Measurements from ENCODE around the gene NUDT14.

NUDT14 gene

GRCh38 chr14:105218611-105219010 lies 37.5 kb upstream of the NUDT14 start:
- no peak overlapping the region for H3K4me3 ChIP-seq (ENCODE audit: low read depth, low read length)
- TF ChIP-seq CTCF (IDR thresholded peaks at IDR 0.05; ENCODE audit: insufficient read depth, low read depth, low read length, missing control alignments): no peak
- no peak for DNase-seq (ENCODE audit: low read depth)

GRCh38 chr14:105217774-105218173 lies 36.7 kb upstream of the NUDT14 start:
- no peak overlapping the region for H3K4me3 ChIP-seq (ENCODE audit: low read depth, low read length)
- no peak for TF ChIP-seq CTCF (IDR thresholded peaks at IDR 0.05; ENCODE audit: insufficient read depth, low read depth, low read length, missing control alignments)
- DNase-seq (ENCODE audit: low read depth): no peak

GRCh38 chr14:105216490-105217247 lies 35.6 kb upstream of the NUDT14 start:
- H3K4me3 ChIP-seq (ENCODE audit: low read depth, low read length): no peak overlapping the region
- no peak for DNase-seq (ENCODE audit: low read depth)
- TF ChIP-seq CTCF (IDR thresholded peaks at IDR 0.05; ENCODE audit: insufficient read depth, low read depth, low read length, missing control alignments): no peak

GRCh38 chr14:105215602-105216001 lies 34.5 kb upstream of the NUDT14 start:
- DNase-seq (ENCODE audit: low read depth): no peak
- TF ChIP-seq CTCF (IDR thresholded peaks at IDR 0.05; ENCODE audit: insufficient read depth, low read depth, low read length, missing control alignments): no peak
- no peak overlapping the region for H3K4me3 ChIP-seq (ENCODE audit: low read depth, low read length)

- no peak overlapping the region for H3K4me3 ChIP-seq (ENCODE audit: low read depth, low read length)
- no peak for TF ChIP-seq CTCF (IDR thresholded peaks at IDR 0.05; ENCODE audit: insufficient read depth, low read depth, low read length, missing control alignments)
- DNase-seq (ENCODE audit: low read depth): no peak
Observed at GRCh38 chr14:105214324-105214915, 33.3 kb upstream of the NUDT14 start.

- no peak for TF ChIP-seq CTCF (IDR thresholded peaks at IDR 0.05; ENCODE audit: insufficient read depth, low read depth, low read length, missing control alignments)
- no peak for DNase-seq (ENCODE audit: low read depth)
- no peak overlapping the region for H3K4me3 ChIP-seq (ENCODE audit: low read depth, low read length)
Observed at GRCh38 chr14:105213361-105213760, 32.2 kb upstream of the NUDT14 start.
